ENCODE data around the gene TOM1L2. TPM values are rescaled to one million over a fixed set of nuclear protein-coding genes. Genes with fewer than 3 reads are reported as not detected.

TOM1L2 gene
- total RNA-seq, 4 donors from 2014 or later = 17.5 to 44.6 (median 27.1) TPM

- TF ChIP-seq CTCF (IDR thresholded peaks at IDR 0.05; ENCODE audit: low read depth) = no peak
Observed at GRCh38 chr17:17959520-17960361, 12.5 kb downstream of the TOM1L2 start.

GRCh38 chr17:17958982-17959381 lies 13.2 kb downstream of the TOM1L2 start:
- no peak for TF ChIP-seq CTCF (IDR thresholded peaks at IDR 0.05; ENCODE audit: low read depth)

- TF ChIP-seq CTCF (IDR thresholded peaks at IDR 0.05; ENCODE audit: low read depth) = no peak
Observed at GRCh38 chr17:17957584-17957916, 14.7 kb downstream of the TOM1L2 start.

GRCh38 chr17:17954079-17954478 lies 18.1 kb downstream of the TOM1L2 start:
- no peak for TF ChIP-seq CTCF (IDR thresholded peaks at IDR 0.05; ENCODE audit: low read depth)

GRCh38 chr17:17952691-17953090 lies 19.5 kb downstream of the TOM1L2 start:
- TF ChIP-seq CTCF (IDR thresholded peaks at IDR 0.05; ENCODE audit: low read depth) = no peak

- TF ChIP-seq CTCF (IDR thresholded peaks at IDR 0.05; ENCODE audit: low read depth) = no peak
Observed at GRCh38 chr17:17951524-17951923, 20.7 kb downstream of the TOM1L2 start.

GRCh38 chr17:17950806-17951205 lies 21.4 kb downstream of the TOM1L2 start:
- TF ChIP-seq CTCF (IDR thresholded peaks at IDR 0.05; ENCODE audit: low read depth) = no peak

All from subcutaneous adipose tissue (tissue), 4 donors.